AG04449 (cell line): ENCODE measurements around the gene FRMD1.

Source experiments
- CTCF ChIA-PET: fragments of 350-600 bp; formaldehyde crosslinking; extraction: SDS; loops from one replicate; lab custom pipeline; 2021; ENCODE audit warnings: antibody characterized with exemption; lab: Yijun Ruan, JAX
- POLR2A ChIA-PET: fragments of 400-600, 350-600 bp; formaldehyde crosslinking; extraction: SDS; loops from one replicate; lab custom pipeline; 2020; ENCODE audit warnings: antibody characterized with exemption, inconsistent platforms; lab: Yijun Ruan, JAX
- DNase-seq: peaks from one replicate; pipeline ENCODE4 v3.0.0-alpha.2; 2010; ENCODE audit warnings: low read depth, low spot score
- H3K4me3 ChIP-seq: 2 replicates; pipeline ENCODE4 v1.5.1; 2011; ENCODE audit warnings: low read depth, mild to moderate bottlenecking, control low read depth, low read length
- TF ChIP-seq, protein P1 (sequence below): IDR thresholded peaks from one replicate; pipeline ENCODE4 v1.5.1; 2011; ENCODE audit warnings: mild to moderate bottlenecking, moderate library complexity, low read length, control low read depth, inconsistent platforms; ENCODE audit not compliant: insufficient read depth; ENCODE audit errors: missing control alignments

FRMD1 gene

GRCh38 chr6:168102315-168102985, 23.4 kb upstream of the FRMD1 start:
- CTCF ChIA-PET: no interaction called here

GRCh38 chr6:168101590-168102314, 22.7 kb upstream of the FRMD1 start:
- DNase-seq: no peak
- ChIA-PET POLR2A (no interaction called here), CTCF (no interaction called here)
- TF ChIP-seq, protein P1, sequence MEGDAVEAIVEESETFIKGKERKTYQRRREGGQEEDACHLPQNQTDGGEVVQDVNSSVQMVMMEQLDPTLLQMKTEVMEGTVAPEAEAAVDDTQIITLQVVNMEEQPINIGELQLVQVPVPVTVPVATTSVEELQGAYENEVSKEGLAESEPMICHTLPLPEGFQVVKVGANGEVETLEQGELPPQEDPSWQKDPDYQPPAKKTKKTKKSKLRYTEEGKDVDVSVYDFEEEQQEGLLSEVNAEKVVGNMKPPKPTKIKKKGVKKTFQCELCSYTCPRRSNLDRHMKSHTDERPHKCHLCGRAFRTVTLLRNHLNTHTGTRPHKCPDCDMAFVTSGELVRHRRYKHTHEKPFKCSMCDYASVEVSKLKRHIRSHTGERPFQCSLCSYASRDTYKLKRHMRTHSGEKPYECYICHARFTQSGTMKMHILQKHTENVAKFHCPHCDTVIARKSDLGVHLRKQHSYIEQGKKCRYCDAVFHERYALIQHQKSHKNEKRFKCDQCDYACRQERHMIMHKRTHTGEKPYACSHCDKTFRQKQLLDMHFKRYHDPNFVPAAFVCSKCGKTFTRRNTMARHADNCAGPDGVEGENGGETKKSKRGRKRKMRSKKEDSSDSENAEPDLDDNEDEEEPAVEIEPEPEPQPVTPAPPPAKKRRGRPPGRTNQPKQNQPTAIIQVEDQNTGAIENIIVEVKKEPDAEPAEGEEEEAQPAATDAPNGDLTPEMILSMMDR: no peak
- no peak overlapping the region for H3K4me3 ChIP-seq

More at GRCh38 chr6:168102315-168102985, 23.4 kb upstream of the FRMD1 start:
- no peak overlapping the region for H3K4me3 ChIP-seq
- POLR2A ChIA-PET: no interaction called here
- TF ChIP-seq, protein P1: no peak
- DNase-seq: no peak

- TF ChIP-seq, protein P1: no peak
- no peak for DNase-seq
- ChIA-PET POLR2A (no interaction called here), CTCF (no interaction called here)
- H3K4me3 ChIP-seq: no peak overlapping the region
Measured at GRCh38 chr6:168100803-168101589, 22.0 kb upstream of the FRMD1 start.

DNA sequence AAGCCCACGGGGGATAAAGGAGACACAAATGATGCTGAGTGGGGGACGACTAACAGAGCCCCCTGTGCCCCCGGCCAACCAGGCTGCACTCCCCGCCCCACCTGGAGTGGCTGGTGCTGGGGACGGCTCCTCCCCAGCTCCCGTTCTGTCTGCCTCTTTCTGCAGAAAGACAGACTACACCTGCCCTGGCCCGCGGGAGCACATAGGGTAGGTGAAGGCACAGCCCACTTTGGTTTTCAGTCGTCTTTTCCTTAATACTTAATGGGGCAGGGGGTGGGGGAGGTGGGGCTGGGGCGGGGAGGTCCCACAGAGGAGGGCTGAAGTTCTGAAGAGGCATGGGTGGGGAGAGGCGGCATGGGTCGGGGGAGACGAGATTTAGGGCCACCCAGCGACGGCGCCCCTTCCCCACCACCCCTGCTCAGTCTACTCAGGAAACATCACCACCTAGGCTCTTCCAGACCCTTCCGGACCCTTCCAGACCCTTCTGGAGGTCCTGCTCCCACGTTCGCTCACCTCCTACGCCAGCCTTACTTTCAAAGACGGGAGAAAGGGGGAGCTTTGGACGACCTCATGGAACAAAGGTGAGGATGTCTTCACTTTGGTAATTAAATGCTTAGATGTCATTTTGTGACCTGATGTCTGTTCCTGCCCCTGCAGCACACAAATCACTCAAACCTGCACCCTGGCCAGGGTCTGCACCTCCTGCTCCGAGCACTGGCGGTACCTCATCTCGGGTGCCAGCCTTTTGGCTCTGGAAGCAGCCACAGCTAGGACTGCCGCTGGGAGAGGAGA, 21.2 kb upstream of the FRMD1 start:
- CTCF ChIA-PET: no interaction called here
- TF ChIP-seq, protein P1: no peak
- no peak for DNase-seq
- no peak overlapping the region for H3K4me3 ChIP-seq
- POLR2A ChIA-PET: no interaction called here

- TF ChIP-seq, protein P1: no peak
- no peak overlapping the region for H3K4me3 ChIP-seq
- ChIA-PET CTCF (no interaction called here), POLR2A (no interaction called here)
- DNase-seq: no peak
Measured at GRCh38 chr6:168099201-168100010, 20.4 kb upstream of the FRMD1 start.
